ENCODE measurements around the gene TBC1D7. TPM values are rescaled to one million over a fixed set of nuclear protein-coding genes. Genes with fewer than 3 reads are reported as not detected.

TBC1D7 gene
- total and polyA plus RNA-seq, 10 of the 15 experiments (the other 5 are each of a cell fraction or from before 2014, with no cell fraction given), result 20.1 to 65.9 (median 31.3) TPM

- H2AFZ ChIP-seq (ENCODE audit: control insufficient read depth, low read depth, low read length), result no peak overlapping the region
- H4K20me1 ChIP-seq (ENCODE audit: control insufficient read depth, insufficient read depth), result no peaks in the 10 kb centered on the region; the same call in 1 of the 2 replicates
- no peak overlapping the region for H3K27ac ChIP-seq (ENCODE audit: control insufficient read depth, insufficient read depth)
- ChIA-PET CTCF (interaction anchor here (0.6 to 1.1 kb wide), 3 partner anchors 12 to 31 kb away, joined by 3 read pairs; no protein-coding TSS in a partner anchor), POLR2A (interaction anchor here (0.7 to 1.2 kb wide), 2 partner anchors 12 to 26 kb away, joined by 4 read pairs; no protein-coding TSS in a partner anchor), RAD21 (ENCODE audit: unreplicated experiment) (interaction anchor here (0.6 kb wide), 1 partner anchor 33 kb away, joined by 3 read pairs; no protein-coding TSS in a partner anchor), SMC1A (ENCODE audit: uncharacterized antibody, unreplicated experiment) (interaction anchor here (0.6 to 1.3 kb wide), 4 partner anchors 13 to 138 kb away, joined by 3 read pairs; no protein-coding TSS in a partner anchor)
- H3K4me2 ChIP-seq (ENCODE audit: control insufficient read depth, insufficient read depth), result no peak overlapping the region
- intact Hi-C loops (cut with micrococcal nuclease; ENCODE audit: unreplicated experiment) (no loop called here), in situ Hi-C loops (cut with MboI) (no loop called here)
- H3K4me3 ChIP-seq, result no peak overlapping the region
- TF ChIP-seq BRCA1 (IDR thresholded peaks at IDR 0.05; ENCODE audit: low read depth, low read length) (no peak), NR2C1 (IDR thresholded peaks at IDR 0.05) (no peak), POLR2AphosphoS5 (IDR thresholded peaks at IDR 0.05; ENCODE audit: low read length) (0 out of 2 replicates have a peak, but pooled peaks have one; percentile 32), USF2 (IDR thresholded peaks at IDR 0.05; ENCODE audit: borderline replicate concordance, low read depth, low read length) (no peak), ATF2 (IDR thresholded peaks at IDR 0.05; ENCODE audit: low read length) (no peak), RB1 (IDR thresholded peaks at IDR 0.05; ENCODE audit: borderline replicate concordance) (no peak), GABPA (IDR thresholded peaks at IDR 0.05; ENCODE audit: low read depth) (no peak), POLR2A (IDR thresholded peaks at IDR 0.05; ENCODE audit: low read depth, low read length) (no peak), BCL11A (IDR thresholded peaks at IDR 0.05; ENCODE audit: low read depth, low read length) (no peak), TAF1 (IDR thresholded peaks at IDR 0.05; ENCODE audit: borderline replicate concordance, low read depth, low read length) (no peak), POLR2AphosphoS2 (IDR thresholded peaks at IDR 0.05; ENCODE audit: low read depth, low read length) (0 out of 2 replicates have a peak, but pooled peaks have one; percentile 13), KLF5 (IDR thresholded peaks at IDR 0.05; ENCODE audit: partially characterized antibody) (no peak)
- whole genome bisulfite sequencing (ENCODE audit: insufficient coverage, insufficient replicate concordance, low lambda C conversion rate, missing lambda C conversion rate), result 98% methylated on average over 2 of the region's 2 CpGs
- BruUV-seq (replicated peaks), result no TSS peak
- peaks cover 14% of the 10 kb centered on the region; the same call in 2 of the 3 replicates for H3K9me3 ChIP-seq (replicated peaks; ENCODE audit: control insufficient read depth, insufficient read depth, low read length)
- no peaks in the 10 kb centered on the region for H3K79me2 ChIP-seq (ENCODE audit: control insufficient read depth, insufficient read depth, low read length)
- peaks cover 25 to 41% of the 10 kb centered on the region in 2 experiments for H3K36me3 ChIP-seq (ENCODE audit: control insufficient read depth in 2 of 2, insufficient read depth in 2 of 2, low read length in 1 of 2)
- peaks cover 15% of the 10 kb centered on the region for H3K4me1 ChIP-seq (ENCODE audit: control insufficient read depth, insufficient read depth, low read length)
- DNase-seq (ENCODE audit: low read depth, low spot score), result no peak
- ATAC-seq, result no peak
- H3K9ac ChIP-seq (ENCODE audit: control insufficient read depth, insufficient read depth, low read length), result no peak overlapping the region
- no peak for FAIRE-seq
- H3K27me3 ChIP-seq (replicated peaks in 1 of 2; ENCODE audit: control insufficient read depth in 2 of 2, insufficient read depth in 2 of 2, low read length in 1 of 2), result no peaks in the 10 kb centered on the region
Measured at GRCh38 chr6:13290335-13290734, 38.0 kb downstream of the TBC1D7 start.

All from GM12878 (cell line).